Measurements from ENCODE around the gene ZNF157.

Gene ZNF157

GRCh38 chrX:47448165-47448806 lies 77.9 kb downstream of the ZNF157 start:
- no peak for DNase-seq

GRCh38 chrX:47452112-47452511 lies 81.7 kb downstream of the ZNF157 start:
- DNase-seq = no peak

GRCh38 chrX:47456080-47456479 lies 85.7 kb downstream of the ZNF157 start:
- no peak for DNase-seq

- DNase-seq = no peak
These were observed 88.2 kb downstream of the ZNF157 start for GRCh38 chrX:47458528-47458927.

- no peak for DNase-seq
These were observed 90.2 kb downstream of the ZNF157 start for GRCh38 chrX:47460561-47460960.

Measured in NCI-H2171 (cell line).